ENCODE results near the gene CEP104. TPM values are rescaled to one million over a fixed set of nuclear protein-coding genes. Genes with fewer than 3 reads are reported as not detected.
A peak's percentile ranks its signal among the peaks of the same experiment; 100 is the strongest.
"Not testable (repeated sequence)": the region's sequence is repeated elsewhere in the genome, so short reads cannot be mapped to it uniquely, and the experiment has no call there.

Gene CEP104
- total RNA-seq, 1 experiment from 2014 or later: 47.7 TPM

DNA sequence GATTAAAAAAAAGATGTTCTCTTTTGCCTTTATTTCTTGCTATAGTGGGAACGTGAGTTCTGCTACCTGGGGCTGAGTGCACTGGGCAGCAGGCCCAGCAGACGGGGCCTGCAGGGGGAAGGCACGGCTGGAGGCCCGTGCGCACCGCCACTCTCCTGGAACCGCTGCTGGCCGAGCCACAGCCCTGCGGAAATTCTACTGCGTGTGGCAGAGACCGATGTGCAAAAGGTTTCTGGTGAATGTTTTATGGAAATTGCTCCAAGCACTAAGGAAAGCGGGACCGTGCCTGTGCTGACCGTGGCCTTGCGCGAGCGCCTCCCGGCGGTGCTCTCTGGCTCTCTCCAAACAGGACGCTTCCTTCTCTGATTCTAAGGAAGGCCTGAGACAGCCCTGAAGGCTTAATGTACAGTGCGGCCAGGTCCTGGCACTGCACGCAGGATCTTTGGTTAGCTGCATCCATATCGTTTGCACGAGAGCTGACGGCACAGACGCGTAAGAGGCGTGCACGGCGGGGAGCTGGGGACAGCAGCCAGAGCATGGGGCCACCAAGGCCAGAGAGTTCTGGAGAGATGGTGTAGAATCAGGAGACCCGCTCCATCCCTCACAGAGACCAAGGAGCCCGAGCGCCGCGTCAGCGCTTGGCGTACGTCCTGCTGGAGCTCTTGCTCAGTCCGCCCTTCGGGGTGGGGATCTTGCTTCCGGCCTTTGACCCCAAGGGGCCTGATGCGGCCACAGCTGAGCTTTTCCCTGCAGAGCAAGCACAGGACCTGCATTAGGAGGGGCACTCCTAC is 42.0 kb downstream of the CEP104 start:
- no peaks in the 10 kb centered on the region for H3K79me2 ChIP-seq (ENCODE audit: low read depth)
- intact Hi-C loops (cut with micrococcal nuclease; ENCODE audit: unreplicated experiment): no loop called here
- H3K27ac ChIP-seq: no peak overlapping the region
- no peaks in the 10 kb centered on the region for H3K36me3 ChIP-seq (ENCODE audit: low read depth)
- H3F3A ChIP-seq (ENCODE audit: insufficient read depth, low read depth): peaks cover 9% of the 10 kb centered on the region; the same call in 1 of the 2 replicates
- BruUV-seq (replicated peaks): no TSS peak
- POLR2A ChIA-PET (ENCODE audit: unreplicated experiment): no interaction called here
- no peak overlapping the region for H3K4me3 ChIP-seq
- no peak overlapping the region for H3K4me2 ChIP-seq
- H2AFZ ChIP-seq: no peak overlapping the region
- H3K9me3 ChIP-seq (ENCODE audit: insufficient read depth, low read depth): no peaks in the 10 kb centered on the region
- no peak for TF ChIP-seq EZH2 (IDR thresholded peaks at IDR 0.05; ENCODE audit: low read depth)
- no peak for TF ChIP-seq CTCF (conservative IDR thresholded peaks at IDR 0.05)
- DNase-seq: no peak
- H3K9me2 ChIP-seq (ENCODE audit: insufficient read depth): no peaks in the 10 kb centered on the region
- no peaks in the 10 kb centered on the region for H3K27me3 ChIP-seq (ENCODE audit: insufficient read depth, low read depth)
- H3K4me1 ChIP-seq (replicated peaks; ENCODE audit: insufficient read depth): no peaks in the 10 kb centered on the region
- no peaks in the 10 kb centered on the region for H4K20me1 ChIP-seq (ENCODE audit: insufficient read depth)
- CTCF ChIA-PET: interaction anchor here (0.5 kb wide), 1 partner anchor 1237 kb away, joined by 3 read pairs; no protein-coding TSS in a partner anchor

- intact Hi-C loops (cut with micrococcal nuclease; ENCODE audit: unreplicated experiment): no loop called here
- BruUV-seq (replicated peaks): no TSS peak
Measured at GRCh38 chr1:3814065-3814464, 42.9 kb downstream of the CEP104 start.

GRCh38 chr1:3811595-3811911 is 45.5 kb downstream of the CEP104 start:
- POLR2A ChIA-PET (ENCODE audit: unreplicated experiment): no interaction called here
- no peaks in the 10 kb centered on the region for H3K9me2 ChIP-seq (ENCODE audit: insufficient read depth)
- intact Hi-C loops (cut with micrococcal nuclease; ENCODE audit: unreplicated experiment): no loop called here
- no TSS peak for BruUV-seq (replicated peaks)
- peak overlapping the region; percentile 10; the same call in 1 of the 2 replicates for H3K4me2 ChIP-seq
- CTCF ChIA-PET: no interaction called here
- no peak overlapping the region for H2AFZ ChIP-seq
- H3K4me3 ChIP-seq: no peak overlapping the region
- H3F3A ChIP-seq (ENCODE audit: insufficient read depth, low read depth): peaks cover 14% of the 10 kb centered on the region; the same call in 1 of the 2 replicates
- no peak for DNase-seq
- no peaks in the 10 kb centered on the region for H3K4me1 ChIP-seq (replicated peaks; ENCODE audit: insufficient read depth)
- H3K36me3 ChIP-seq (ENCODE audit: low read depth): no peaks in the 10 kb centered on the region
- no peaks in the 10 kb centered on the region for H4K20me1 ChIP-seq (ENCODE audit: insufficient read depth)
- TF ChIP-seq EZH2 (IDR thresholded peaks at IDR 0.05; ENCODE audit: low read depth): no peak
- no peak for TF ChIP-seq CTCF (conservative IDR thresholded peaks at IDR 0.05)
- H3K27ac ChIP-seq: no peak overlapping the region
- H3K9me3 ChIP-seq (ENCODE audit: insufficient read depth, low read depth): no peaks in the 10 kb centered on the region; the same call in 1 of the 2 replicates
- H3K79me2 ChIP-seq (ENCODE audit: low read depth): no peaks in the 10 kb centered on the region
- H3K27me3 ChIP-seq (ENCODE audit: insufficient read depth, low read depth): no peaks in the 10 kb centered on the region

More at GRCh38 chr1:3814065-3814464, 42.9 kb downstream of the CEP104 start:
- Histone ChIP-seq H3K27me3 (ENCODE audit: insufficient read depth, low read depth) (no peaks in the 10 kb centered on the region), H3K9me2 (ENCODE audit: insufficient read depth) (no peaks in the 10 kb centered on the region), H3K4me3 (no peak overlapping the region), H3K79me2 (ENCODE audit: low read depth) (no peaks in the 10 kb centered on the region), H3K4me2 (no peak overlapping the region), H3K4me1 (replicated peaks; ENCODE audit: insufficient read depth) (no peaks in the 10 kb centered on the region), H3K36me3 (ENCODE audit: low read depth) (no peaks in the 10 kb centered on the region), H3F3A (ENCODE audit: insufficient read depth, low read depth) (peaks cover 14% of the 10 kb centered on the region; the same call in 1 of the 2 replicates), H2AFZ (no peak overlapping the region), H3K9me3 (ENCODE audit: insufficient read depth, low read depth) (no peaks in the 10 kb centered on the region), H4K20me1 (ENCODE audit: insufficient read depth) (no peaks in the 10 kb centered on the region), H3K27ac (no peak overlapping the region)
- DNase-seq: no peak
- ChIA-PET CTCF (no interaction called here), POLR2A (ENCODE audit: unreplicated experiment) (no interaction called here)
- TF ChIP-seq EZH2 (IDR thresholded peaks at IDR 0.05; ENCODE audit: low read depth) (no peak), CTCF (conservative IDR thresholded peaks at IDR 0.05) (no peak)

DNA sequence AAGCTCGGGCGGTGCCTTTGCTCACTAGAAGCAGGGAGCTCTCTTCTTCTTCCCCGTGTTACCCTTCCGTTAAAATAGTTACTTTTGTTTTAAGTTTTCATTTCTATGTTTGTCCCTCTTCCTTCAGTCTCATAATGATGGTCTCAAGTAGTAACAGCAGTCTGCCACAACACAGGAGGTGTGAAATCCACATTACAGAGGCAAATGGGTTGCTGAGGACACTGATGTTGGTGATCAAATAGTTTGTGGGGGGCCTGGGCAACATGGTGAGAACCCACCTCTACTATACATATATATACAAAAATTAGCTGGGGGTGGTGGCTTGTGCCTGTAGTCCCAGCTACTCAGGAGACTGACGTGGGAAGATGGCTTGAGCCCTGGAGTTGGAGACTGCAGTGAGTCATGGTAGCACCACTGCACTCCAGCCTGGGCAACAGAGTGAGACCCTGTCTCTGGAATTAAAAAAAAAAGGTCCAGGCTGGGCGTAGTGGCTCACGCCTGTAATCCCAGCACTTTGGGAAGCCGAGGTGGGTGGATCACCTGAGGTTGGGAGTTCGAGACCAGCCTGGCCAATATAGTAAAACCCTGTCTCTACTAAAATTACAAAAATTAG is 46.8 kb downstream of the CEP104 start:
- BruUV-seq (replicated peaks); H4K20me1 ChIP-seq (ENCODE audit: insufficient read depth); DNase-seq; H3K4me2 ChIP-seq; H3K27ac ChIP-seq; H2AFZ ChIP-seq; H3K36me3 ChIP-seq (ENCODE audit: low read depth); H3K79me2 ChIP-seq (ENCODE audit: low read depth); H3K27me3 ChIP-seq (ENCODE audit: insufficient read depth, low read depth); intact Hi-C loops (cut with micrococcal nuclease; ENCODE audit: unreplicated experiment); H3K4me1 ChIP-seq (replicated peaks; ENCODE audit: insufficient read depth); H3K9me2 ChIP-seq (ENCODE audit: insufficient read depth); CTCF ChIA-PET; H3K4me3 ChIP-seq; H3K9me3 ChIP-seq (ENCODE audit: insufficient read depth, low read depth); POLR2A ChIA-PET (ENCODE audit: unreplicated experiment): not testable (repeated sequence)
- peaks cover 14% of the 10 kb centered on the region; the same call in 1 of the 2 replicates for H3F3A ChIP-seq (ENCODE audit: insufficient read depth, low read depth)

Data from PC-9 (cell line).